Panc1 (cell line): ENCODE measurements around the gene PPARD.

Experiments used
- CTCF ChIP-seq: fragments of 450-650 bp; IDR thresholded peaks from 2 replicates; pipeline ENCODE4 v1.5.1; 2017; ENCODE audit warnings: mild to moderate bottlenecking
- POLR2AphosphoS5 ChIP-seq: IDR thresholded peaks from 2 replicates; pipeline ENCODE4 v1.6.1; 2012; ENCODE audit warnings: mild to moderate bottlenecking, low read depth, low read length, moderate library complexity
- REST ChIP-seq, 2 experiments: IDR thresholded peaks; 2 replicates each; pipeline ENCODE4 v1.6.1; 2011 to 2012; ENCODE audit warnings: low read depth in 2 of 2, control low read depth in 1 of 2, low read length in 1 of 2, mild to moderate bottlenecking in 1 of 2, moderate library complexity in 1 of 2; ENCODE audit not compliant: insufficient read depth in 1 of 2
- TCF7L2 ChIP-seq: IDR thresholded peaks from 2 replicates; pipeline ENCODE4 v1.6.1; 2011; ENCODE audit warnings: mild to moderate bottlenecking, low read depth, low read length, inconsistent platforms

GRCh38 chr6:35413911-35414310, 71.6 kb downstream of the PPARD start:
- TF ChIP-seq TCF7L2 = no peak
- TF ChIP-seq CTCF = no peak
- TF ChIP-seq POLR2AphosphoS5 = no peak
- no peak for TF ChIP-seq REST (IDR thresholded peaks at IDR 0.05; ENCODE audit: insufficient read depth in 1 of 2, low read depth in 2 of 2, low read length in 1 of 2)
